Karpas-422 (cell line): ENCODE results near the gene TEX53. TPM values are rescaled to one million over a fixed set of nuclear protein-coding genes. Genes with fewer than 3 reads are reported as not detected.

Experiments used
- DNase-seq: peaks from one replicate; pipeline ENCODE4 v3.0.0-alpha.2; 2015
- H2AFZ ChIP-seq: fragments of 200-600 bp; sonication (generic); 2 replicates; pipeline ENCODE4 v1.6.1; 2014; ENCODE audit warnings: antibody characterized with exemption, low read length, mixed read lengths
- H3K27ac ChIP-seq: fragments of 200-600 bp; sonication (generic); 2 replicates; pipeline ENCODE4 v1.5.1; 2014; ENCODE audit warnings: mild to moderate bottlenecking, low read length, moderate library complexity
- H3K27me3 ChIP-seq: fragments of 200-600 bp; sonication (generic); 2 replicates; pipeline ENCODE4 v1.6.1; 2014; ENCODE audit warnings: low read length, mixed read lengths
- H3K36me3 ChIP-seq: fragments of 200-600 bp; sonication (generic); 2 replicates; pipeline ENCODE4 v1.6.1; 2014; ENCODE audit warnings: low read length, mixed read lengths; ENCODE audit not compliant: insufficient read depth
- H3K4me1 ChIP-seq: fragments of 200-600 bp; sonication (generic); 2 replicates; pipeline ENCODE4 v1.6.1; 2014; ENCODE audit warnings: mild to moderate bottlenecking, low read length, mixed read lengths
- H3K4me2 ChIP-seq: fragments of 200-600 bp; sonication (generic); 2 replicates; pipeline ENCODE4 v1.6.1; 2014; ENCODE audit warnings: low read length, low read depth, mild to moderate bottlenecking; ENCODE audit not compliant: poor library complexity, severe bottlenecking
- H3K4me3 ChIP-seq: fragments of 200-600 bp; sonication (generic); 2 replicates; pipeline ENCODE4 v1.5.1; 2014; ENCODE audit warnings: mild to moderate bottlenecking, antibody characterized with exemption, low read length, mixed read lengths
- H3K79me2 ChIP-seq: fragments of 200-600 bp; sonication (generic); 2 replicates; pipeline ENCODE4 v1.6.1; 2014; ENCODE audit warnings: mild to moderate bottlenecking, low read length, mixed read lengths
- H3K9ac ChIP-seq: fragments of 200-600 bp; sonication (generic); 2 replicates; pipeline ENCODE4 v1.6.0; 2014; ENCODE audit warnings: low read length
- H3K9me2 ChIP-seq: fragments of 200-600 bp; sonication (generic), shearing (Covaris generic); replicated peaks from 2 replicates; pipeline ENCODE4 v1.6.0; 2014; ENCODE audit warnings: mild to moderate bottlenecking, low read length, moderate library complexity; ENCODE audit not compliant: insufficient read depth
- H3K9me3 ChIP-seq: fragments of 300-700, 200-600 bp; sonication (generic); 2 replicates; pipeline ENCODE4 v1.6.1; 2014; ENCODE audit warnings: low read length, mixed read lengths
- H4K20me1 ChIP-seq: fragments of 200-600 bp; sonication (generic); 2 replicates; pipeline ENCODE4 v1.6.1; 2014; ENCODE audit warnings: mild to moderate bottlenecking, antibody characterized with exemption, low read length, low read depth; ENCODE audit not compliant: insufficient read depth
- total RNA-seq: library from RNA; depleted of rRNA; stranded (reverse); fragments of >200 nt; shearing (Covaris generic); gene quantifications from 2 replicates; pipeline ENCODE4 v1.2.3, GENCODE V29; 2014; ENCODE audit warnings: low replicate concordance; rRNA removed

Gene TEX53
- not detected in 2 replicates for total RNA-seq

- Histone ChIP-seq H2AFZ (no peak within 1 kb of the TSS), H3K9me2 (no peaks in the 10 kb centered on the region), H4K20me1 (no peaks in the 10 kb centered on the region)
These were observed at the start of gene TEX53 for GRCh38 chr9:114657705-114658104. Gene TEX53 (minus strand): TSS chr9:114657805. CDS start chr9:114657774, 31 bp downstream.

GRCh38 chr9:114706711-114707110 lies 49.1 kb upstream of the TEX53 start:
- no peak for DNase-seq
- Histone ChIP-seq H2AFZ (no peak overlapping the region), H3K4me2 (no peak overlapping the region), H3K27me3 (no peaks in the 10 kb centered on the region), H3K27ac (no peak overlapping the region), H3K9ac (no peak overlapping the region), H3K9me3 (no peaks in the 10 kb centered on the region), H3K4me1 (no peaks in the 10 kb centered on the region), H3K9me2 (no peaks in the 10 kb centered on the region), H3K4me3 (no peak overlapping the region), H3K36me3 (no peaks in the 10 kb centered on the region), H4K20me1 (no peaks in the 10 kb centered on the region), H3K79me2 (no peaks in the 10 kb centered on the region)

More at GRCh38 chr9:114657705-114658104, at the start of gene TEX53:
- DNase-seq, result peak; percentile 11
- Histone ChIP-seq H3K27me3 (no peaks in the 10 kb centered on the region), H3K4me1 (peaks cover 8% of the 10 kb centered on the region), H3K4me2 (no peak within 1 kb of the TSS), H3K9ac (no peak within 1 kb of the TSS), H3K79me2 (no peaks in the 10 kb centered on the region), H3K9me3 (no peaks in the 10 kb centered on the region), H3K36me3 (no peaks in the 10 kb centered on the region), H3K27ac (no peak within 1 kb of the TSS), H3K4me3 (no peak within 1 kb of the TSS)

- H3K27me3 ChIP-seq, result no peaks in the 10 kb centered on the region
- H3K4me1 ChIP-seq, result no peaks in the 10 kb centered on the region
- H3K9ac ChIP-seq, result no peak overlapping the region
- no peak overlapping the region for H3K4me2 ChIP-seq
- H3K9me2 ChIP-seq, result no peaks in the 10 kb centered on the region
- DNase-seq, result no peak
- H4K20me1 ChIP-seq, result no peaks in the 10 kb centered on the region
- no peaks in the 10 kb centered on the region for H3K36me3 ChIP-seq
- H2AFZ ChIP-seq, result no peak overlapping the region
- no peaks in the 10 kb centered on the region for H3K79me2 ChIP-seq
- no peak overlapping the region for H3K4me3 ChIP-seq
- H3K9me3 ChIP-seq, result no peaks in the 10 kb centered on the region
- H3K27ac ChIP-seq, result no peak overlapping the region
These were observed 44.4 kb upstream of the TEX53 start for GRCh38 chr9:114701988-114702387.

- no peak overlapping the region for H3K27ac ChIP-seq
- H3K9ac ChIP-seq, result no peak overlapping the region
- no peaks in the 10 kb centered on the region for H3K36me3 ChIP-seq
These were observed 40.3 kb upstream of the TEX53 start for GRCh38 chr9:114697951-114698351.

GRCh38 chr9:114696814-114697544 lies 39.4 kb upstream of the TEX53 start:
- H3K27me3 ChIP-seq, result no peaks in the 10 kb centered on the region
- no peak overlapping the region for H3K4me3 ChIP-seq
- H3K9me3 ChIP-seq, result no peaks in the 10 kb centered on the region
- no peaks in the 10 kb centered on the region for H4K20me1 ChIP-seq
- no peaks in the 10 kb centered on the region for H3K79me2 ChIP-seq
- no peaks in the 10 kb centered on the region for H3K4me1 ChIP-seq
- no peak for DNase-seq
- no peak overlapping the region for H3K27ac ChIP-seq
- no peak overlapping the region for H3K9ac ChIP-seq
- H3K36me3 ChIP-seq, result no peaks in the 10 kb centered on the region
- no peaks in the 10 kb centered on the region for H3K9me2 ChIP-seq
- H2AFZ ChIP-seq, result no peak overlapping the region
- no peak overlapping the region for H3K4me2 ChIP-seq

More at GRCh38 chr9:114697951-114698351, 40.3 kb upstream of the TEX53 start:
- DNase-seq, result no peak
- Histone ChIP-seq H4K20me1 (no peaks in the 10 kb centered on the region), H3K4me1 (no peaks in the 10 kb centered on the region), H3K9me3 (no peaks in the 10 kb centered on the region), H3K4me3 (no peak overlapping the region), H3K79me2 (no peaks in the 10 kb centered on the region), H3K9me2 (no peaks in the 10 kb centered on the region), H2AFZ (no peak overlapping the region), H3K4me2 (no peak overlapping the region), H3K27me3 (no peaks in the 10 kb centered on the region)

GRCh38 chr9:114695948-114696347 lies 38.3 kb upstream of the TEX53 start:
- no peak overlapping the region for H3K27ac ChIP-seq
- H3K27me3 ChIP-seq, result no peaks in the 10 kb centered on the region
- no peaks in the 10 kb centered on the region for H3K36me3 ChIP-seq
- DNase-seq, result no peak
- H3K4me2 ChIP-seq, result no peak overlapping the region
- no peaks in the 10 kb centered on the region for H3K9me2 ChIP-seq
- H3K9ac ChIP-seq, result no peak overlapping the region
- no peaks in the 10 kb centered on the region for H3K4me1 ChIP-seq
- H3K4me3 ChIP-seq, result no peak overlapping the region
- H4K20me1 ChIP-seq, result no peaks in the 10 kb centered on the region
- no peaks in the 10 kb centered on the region for H3K9me3 ChIP-seq
- no peaks in the 10 kb centered on the region for H3K79me2 ChIP-seq
- no peak overlapping the region for H2AFZ ChIP-seq

- no peaks in the 10 kb centered on the region for H3K36me3 ChIP-seq
- no peak for DNase-seq
- no peaks in the 10 kb centered on the region for H3K4me1 ChIP-seq
- H3K4me3 ChIP-seq, result no peak overlapping the region
- no peaks in the 10 kb centered on the region for H3K9me2 ChIP-seq
- H3K27me3 ChIP-seq, result no peaks in the 10 kb centered on the region
- H4K20me1 ChIP-seq, result no peaks in the 10 kb centered on the region
- H3K9me3 ChIP-seq, result no peaks in the 10 kb centered on the region
- no peak overlapping the region for H3K9ac ChIP-seq
- no peak overlapping the region for H3K27ac ChIP-seq
- H3K4me2 ChIP-seq, result no peak overlapping the region
- no peaks in the 10 kb centered on the region for H3K79me2 ChIP-seq
- no peak overlapping the region for H2AFZ ChIP-seq
These were observed 37.2 kb upstream of the TEX53 start for GRCh38 chr9:114694719-114695269.

GRCh38 chr9:114694146-114694545 lies 36.5 kb upstream of the TEX53 start:
- no peak overlapping the region for H2AFZ ChIP-seq
- H4K20me1 ChIP-seq, result no peaks in the 10 kb centered on the region
- H3K4me3 ChIP-seq, result no peak overlapping the region
- no peaks in the 10 kb centered on the region for H3K36me3 ChIP-seq
- H3K4me2 ChIP-seq, result no peak overlapping the region
- H3K9ac ChIP-seq, result no peak overlapping the region
- DNase-seq, result no peak
- H3K27ac ChIP-seq, result no peak overlapping the region
- no peaks in the 10 kb centered on the region for H3K9me3 ChIP-seq
- H3K4me1 ChIP-seq, result no peaks in the 10 kb centered on the region
- H3K27me3 ChIP-seq, result no peaks in the 10 kb centered on the region
- H3K9me2 ChIP-seq, result no peaks in the 10 kb centered on the region
- no peaks in the 10 kb centered on the region for H3K79me2 ChIP-seq
